ENCODE results near the gene RNF4. TPM values are rescaled to one million over a fixed set of nuclear protein-coding genes. Genes with fewer than 3 reads are reported as not detected.

The RNF4 gene
- total and polyA plus RNA-seq, 2 donors (not counting 1 experiment from before 2014, with no cell fraction given), result 45.6 to 72.4 TPM

GRCh38 chr4:2448589-2448988 is 20.3 kb upstream of the RNF4 start:
- H3K9ac ChIP-seq (ENCODE audit: insufficient read depth, low read length), result no peak overlapping the region

GRCh38 chr4:2449051-2449450 is 19.9 kb upstream of the RNF4 start:
- Histone ChIP-seq H3K4me1 (ENCODE audit: control insufficient read depth, extremely low read depth, insufficient read depth, low read length) (no peaks in the 10 kb centered on the region), H3K4me3 (replicated peaks in 1 of 4; ENCODE audit: control extremely low read depth in 1 of 4, insufficient read depth in 1 of 4, low read depth in 3 of 4, low read length in 4 of 4) (no peak overlapping the region), H4K20me1 (ENCODE audit: control insufficient read depth, extremely low read depth, insufficient read depth, low read length) (no peaks in the 10 kb centered on the region), H3K4me2 (ENCODE audit: extremely low read depth, insufficient read depth, low read length) (no peak overlapping the region), H3K9me3 (ENCODE audit: control insufficient read depth, insufficient read depth, low read depth, low read length) (no peaks in the 10 kb centered on the region), H3K27ac (ENCODE audit: insufficient read depth, low read length) (no peak overlapping the region), H2AFZ (ENCODE audit: low read length) (no peak overlapping the region), H3K36me3 (ENCODE audit: control insufficient read depth, insufficient read depth, low read length) (no peaks in the 10 kb centered on the region), H3K79me2 (ENCODE audit: control insufficient read depth, insufficient read depth, low read length) (no peaks in the 10 kb centered on the region), H3K9ac (ENCODE audit: insufficient read depth, low read length) (no peak overlapping the region), H3K27me3 (ENCODE audit: control insufficient read depth, insufficient read depth, low read length) (peaks cover 5% of the 10 kb centered on the region)
- no peak for TF ChIP-seq EZH2 (IDR thresholded peaks at IDR 0.05; ENCODE audit: low read length, missing control alignments)
- TF ChIP-seq CTCF (conservative IDR thresholded peaks at IDR 0.05 in 1 of 2, IDR thresholded peaks at IDR 0.05 in 1 of 2; ENCODE audit: low read depth in 1 of 2, low read length in 2 of 2), result no peak
- no peak for DNase-seq (ENCODE audit: low read depth in 2 of 2)

More at GRCh38 chr4:2448589-2448988, 20.3 kb upstream of the RNF4 start:
- Histone ChIP-seq H3K4me2 (ENCODE audit: extremely low read depth, insufficient read depth, low read length) (no peak overlapping the region), H3K9me3 (ENCODE audit: control insufficient read depth, insufficient read depth, low read depth, low read length) (no peaks in the 10 kb centered on the region), H3K36me3 (ENCODE audit: control insufficient read depth, insufficient read depth, low read length) (no peaks in the 10 kb centered on the region), H3K79me2 (ENCODE audit: control insufficient read depth, insufficient read depth, low read length) (no peaks in the 10 kb centered on the region), H3K27me3 (ENCODE audit: control insufficient read depth, insufficient read depth, low read length) (peaks cover 5% of the 10 kb centered on the region), H3K4me3 (replicated peaks in 1 of 4; ENCODE audit: control extremely low read depth in 1 of 4, insufficient read depth in 1 of 4, low read depth in 3 of 4, low read length in 4 of 4) (no peak overlapping the region), H3K27ac (ENCODE audit: insufficient read depth, low read length) (no peak overlapping the region), H4K20me1 (ENCODE audit: control insufficient read depth, extremely low read depth, insufficient read depth, low read length) (no peaks in the 10 kb centered on the region), H3K4me1 (ENCODE audit: control insufficient read depth, extremely low read depth, insufficient read depth, low read length) (no peaks in the 10 kb centered on the region), H2AFZ (ENCODE audit: low read length) (no peak overlapping the region)
- DNase-seq (ENCODE audit: low read depth in 2 of 2), result no peak
- TF ChIP-seq EZH2 (IDR thresholded peaks at IDR 0.05; ENCODE audit: low read length, missing control alignments), result no peak
- TF ChIP-seq CTCF (conservative IDR thresholded peaks at IDR 0.05 in 1 of 2, IDR thresholded peaks at IDR 0.05 in 1 of 2; ENCODE audit: low read depth in 1 of 2, low read length in 2 of 2), result no peak

GRCh38 chr4:2449511-2450392 is 19.2 kb upstream of the RNF4 start:
- Histone ChIP-seq H3K27ac (ENCODE audit: insufficient read depth, low read length) (no peak overlapping the region), H3K4me2 (ENCODE audit: extremely low read depth, insufficient read depth, low read length) (no peak overlapping the region), H3K27me3 (ENCODE audit: control insufficient read depth, insufficient read depth, low read length) (peaks cover 5% of the 10 kb centered on the region), H3K9ac (ENCODE audit: insufficient read depth, low read length) (no peak overlapping the region), H2AFZ (ENCODE audit: low read length) (no peak overlapping the region), H3K4me1 (ENCODE audit: control insufficient read depth, extremely low read depth, insufficient read depth, low read length) (no peaks in the 10 kb centered on the region), H3K9me3 (ENCODE audit: control insufficient read depth, insufficient read depth, low read depth, low read length) (no peaks in the 10 kb centered on the region), H3K79me2 (ENCODE audit: control insufficient read depth, insufficient read depth, low read length) (no peaks in the 10 kb centered on the region), H3K36me3 (ENCODE audit: control insufficient read depth, insufficient read depth, low read length) (no peaks in the 10 kb centered on the region), H4K20me1 (ENCODE audit: control insufficient read depth, extremely low read depth, insufficient read depth, low read length) (no peaks in the 10 kb centered on the region), H3K4me3 (replicated peaks in 1 of 4; ENCODE audit: control extremely low read depth in 1 of 4, insufficient read depth in 1 of 4, low read depth in 3 of 4, low read length in 4 of 4) (no peak overlapping the region)
- TF ChIP-seq EZH2 (IDR thresholded peaks at IDR 0.05; ENCODE audit: low read length, missing control alignments), result no peak
- TF ChIP-seq CTCF (conservative IDR thresholded peaks at IDR 0.05 in 1 of 2, IDR thresholded peaks at IDR 0.05 in 1 of 2; ENCODE audit: low read depth in 1 of 2, low read length in 2 of 2), result no peak
- no peak for DNase-seq (ENCODE audit: low read depth in 2 of 2)

All from fibroblast of lung (primary cell).